GM18517 (cell line): ENCODE measurements around the gene SYNGR3.
"Not testable (repeated sequence)": the region's sequence is repeated elsewhere in the genome, so short reads cannot be mapped to it uniquely, and the experiment has no call there.

ENCODE experiments used
- ATAC-seq: cut with Tn5 transposase; IDR thresholded peaks from one replicate; pipeline ENCODE4 v1.9.1; 2021; ENCODE audit warnings: mild to moderate bottlenecking, moderate library complexity; ENCODE audit not compliant: unreplicated experiment

The SYNGR3 gene

GRCh38 chr16:1959269-1960039 lies 30.3 kb upstream of the SYNGR3 start, which contains the start of gene NDUFB10:
Gene NDUFB10 (plus strand): TSS chr16:1959538. CDS start chr16:1959625, 87 bp downstream.
- peak; percentile 63 for ATAC-seq

GRCh38 chr16:1960665-1961630 lies 28.8 kb upstream of the SYNGR3 start:
- ATAC-seq, result no peak

- no peak for ATAC-seq
Observed at GRCh38 chr16:1961651-1962067, 28.1 kb upstream of the SYNGR3 start.

- not testable (repeated sequence) for ATAC-seq
Observed at GRCh38 chr16:1962161-1963153, 27.3 kb upstream of the SYNGR3 start.

- ATAC-seq, result peak; percentile 1
Observed at GRCh38 chr16:1963806-1964505, 25.8 kb upstream of the SYNGR3 start.

GRCh38 chr16:1964506-1965395 lies 25.0 kb upstream of the SYNGR3 start, which contains the start of gene RPS2:
Gene RPS2 (minus strand): TSS chr16:1964826. CDS start chr16:1964625, 201 bp downstream.
- ATAC-seq, result peak; percentile 83

- ATAC-seq, result no peak
Observed at GRCh38 chr16:1965396-1966001, 24.3 kb upstream of the SYNGR3 start.

- no peak for ATAC-seq
Observed at GRCh38 chr16:1966460-1966859, 23.3 kb upstream of the SYNGR3 start, which contains the start of gene RNF151. Gene RNF151 (plus strand): TSS chr16:1966856. CDS start chr16:1966882, 26 bp downstream.

- no peak for ATAC-seq
Observed at GRCh38 chr16:1968146-1968953, 21.4 kb upstream of the SYNGR3 start.

- ATAC-seq, result peak; percentile 68
Observed at GRCh38 chr16:1971796-1972489, 17.8 kb upstream of the SYNGR3 start, which contains the start of gene TBL3. Gene TBL3 (plus strand): TSS chr16:1972053. CDS start chr16:1972165, 112 bp downstream.

GRCh38 chr16:1972490-1972877 lies 17.3 kb upstream of the SYNGR3 start:
- ATAC-seq, result no peak

- ATAC-seq, result no peak
Observed at GRCh38 chr16:1973461-1974156, 16.2 kb upstream of the SYNGR3 start.

GRCh38 chr16:1974157-1975070 lies 15.4 kb upstream of the SYNGR3 start:
- no peak for ATAC-seq

- ATAC-seq, result no peak
Observed at GRCh38 chr16:1975432-1976215, 14.1 kb upstream of the SYNGR3 start.
